NCI-H524 (cell line): ENCODE measurements around the gene TMEM167A.
"Not testable (repeated sequence)": the region's sequence is repeated elsewhere in the genome, so short reads cannot be mapped to it uniquely, and the experiment has no call there.

Experiments
- DNase-seq, 2 experiments: peaks; one replicate each; lab custom pipeline; 2025; lab: John Stamatoyannopoulos, UW

Gene TMEM167A

GRCh38 chr5:83090169-83090568, 13.0 kb upstream of the TMEM167A start:
- DNase-seq: no peak

- no peak for DNase-seq
These were observed 7.9 kb upstream of the TMEM167A start for GRCh38 chr5:83085106-83085505.

GRCh38 chr5:83084336-83084735, 7.1 kb upstream of the TMEM167A start:
- no peak for DNase-seq

- DNase-seq: no peak
These were observed 5.6 kb upstream of the TMEM167A start for GRCh38 chr5:83082750-83083149.

- DNase-seq: no peak
These were observed 568 bp upstream of the TMEM167A start for GRCh38 chr5:83077662-83078261.

GRCh38 chr5:83072966-83073365, 4.2 kb downstream of the TMEM167A start:
- no peak for DNase-seq

GRCh38 chr5:83071286-83072051, 5.7 kb downstream of the TMEM167A start:
- DNase-seq: no peak

GRCh38 chr5:83069096-83069799, 7.9 kb downstream of the TMEM167A start:
- DNase-seq: peak in 1 of 2 experiments; percentile 24

- not testable (repeated sequence) for DNase-seq
These were observed 9.8 kb downstream of the TMEM167A start for GRCh38 chr5:83067377-83067776.

GRCh38 chr5:83066548-83067110, 10.6 kb downstream of the TMEM167A start:
- DNase-seq: no peak

- no peak for DNase-seq
These were observed 17.9 kb downstream of the TMEM167A start for GRCh38 chr5:83059341-83059740.

- DNase-seq: no peak
These were observed 18.5 kb downstream of the TMEM167A start for GRCh38 chr5:83058726-83059125.

GRCh38 chr5:83055166-83055565, 22.0 kb downstream of the TMEM167A start:
- DNase-seq: no peak

- no peak for DNase-seq
These were observed 26.4 kb downstream of the TMEM167A start for GRCh38 chr5:83050723-83051340.

GRCh38 chr5:83049370-83049885, 27.8 kb downstream of the TMEM167A start:
- no peak for DNase-seq

- DNase-seq: no peak
These were observed 28.4 kb downstream of the TMEM167A start for GRCh38 chr5:83048811-83049210.

- no peak for DNase-seq
These were observed 28.9 kb downstream of the TMEM167A start for GRCh38 chr5:83048277-83048676.

GRCh38 chr5:83044926-83045325, 32.3 kb downstream of the TMEM167A start:
- DNase-seq: no peak

- no peak for DNase-seq
These were observed 34.7 kb downstream of the TMEM167A start for GRCh38 chr5:83042507-83042906.

- DNase-seq: no peak
These were observed 38.3 kb downstream of the TMEM167A start for GRCh38 chr5:83038924-83039323.

- peak in 1 of 2 experiments; percentile 8 for DNase-seq
These were observed 40.1 kb downstream of the TMEM167A start for GRCh38 chr5:83036991-83037575.
